OCI-LY7 (cell line): ENCODE results near the gene APOL1. TPM values are rescaled to one million over a fixed set of nuclear protein-coding genes. Genes with fewer than 3 reads are reported as not detected.

Experiments used
- BruUV-seq: library from RNA; stranded (reverse); fragments of 400-500 nt; replicated peaks from 2 replicates; lab custom pipeline; 2021; lab: Mats Ljungman, UMichigan
- CTCF ChIA-PET: fragments of 300-600 bp; sonication (Branson Sonifier 250); formaldehyde crosslinking; loops from one replicate; lab custom pipeline; 2022; ENCODE audit warnings: antibody characterized with exemption; ENCODE audit not compliant: unreplicated experiment; lab: Charles Lee
- POLR2A ChIA-PET: fragments of 300-600 bp; sonication (Branson Sonifier 250); formaldehyde crosslinking; loops from one replicate; lab custom pipeline; 2022; ENCODE audit warnings: antibody characterized with exemption; lab: Charles Lee
- DNase-seq: peaks from one replicate; pipeline ENCODE4 v3.0.0-alpha.2; 2015; ENCODE audit warnings: low spot score
- H2AFZ ChIP-seq: fragments of 200-600 bp; sonication (generic), shearing (Covaris generic); 2 replicates; pipeline ENCODE4 v1.6.1; 2014; ENCODE audit warnings: mild to moderate bottlenecking, antibody characterized with exemption, low read length, moderate library complexity
- H3K27ac ChIP-seq: fragments of 200-600 bp; sonication (generic); 2 replicates; pipeline ENCODE4 v1.5.1; 2014; ENCODE audit warnings: mixed run types, low read depth, mild to moderate bottlenecking, moderate library complexity, low read length, inconsistent platforms; ENCODE audit not compliant: poor library complexity, severe bottlenecking
- H3K36me3 ChIP-seq: fragments of 200-600 bp; sonication (generic); 2 replicates; pipeline ENCODE4 v1.6.1; 2014; ENCODE audit warnings: mild to moderate bottlenecking, antibody characterized with exemption, low read length, moderate library complexity, mixed read lengths; ENCODE audit not compliant: insufficient read depth
- H3K4me1 ChIP-seq: fragments of 200-600 bp; sonication (generic); 2 replicates; pipeline ENCODE4 v1.5.1; 2014; ENCODE audit warnings: mild to moderate bottlenecking, low read length; ENCODE audit not compliant: insufficient read depth, poor library complexity, severe bottlenecking
- H3K4me2 ChIP-seq: fragments of 200-600 bp; sonication (generic); 2 replicates; pipeline ENCODE4 v1.6.1; 2014; ENCODE audit warnings: mild to moderate bottlenecking, low read length
- H3K4me3 ChIP-seq: fragments of 200-600 bp; sonication (generic); 2 replicates; pipeline ENCODE4 v1.5.1; 2014; ENCODE audit warnings: mild to moderate bottlenecking, low read depth, low read length; ENCODE audit not compliant: poor library complexity, severe bottlenecking
- H3K79me2 ChIP-seq: fragments of 200-600 bp; sonication (generic); 2 replicates; pipeline ENCODE4 v1.6.1; 2016; ENCODE audit warnings: low read depth, mild to moderate bottlenecking, low read length, moderate library complexity, mixed read lengths; ENCODE audit not compliant: insufficient read depth
- H3K9me2 ChIP-seq: fragments of 200-600 bp; sonication (generic); 2 replicates; pipeline ENCODE4 v1.6.1; 2016; ENCODE audit warnings: mild to moderate bottlenecking, low read length, mixed read lengths; ENCODE audit not compliant: insufficient read depth
- H3K9me3 ChIP-seq: fragments of 200-600 bp; sonication (generic); 2 replicates; pipeline ENCODE4 v1.6.1; 2014; ENCODE audit warnings: mild to moderate bottlenecking, mixed run types, low read length, mixed read lengths
- H4K20me1 ChIP-seq: fragments of 200-600 bp; sonication (generic); 2 replicates; pipeline ENCODE4 v1.6.1; 2014; ENCODE audit warnings: mild to moderate bottlenecking, antibody characterized with exemption, low read length, moderate library complexity, mixed read lengths; ENCODE audit not compliant: insufficient read depth
- CTCF ChIP-seq: fragments of 200-600 bp; sonication (generic); conservative IDR thresholded peaks from 2 replicates; pipeline ENCODE4 v1.5.1; 2014; ENCODE audit warnings: mild to moderate bottlenecking, antibody characterized with exemption, low read length, moderate library complexity, mixed read lengths
- EZH2phosphoT487 ChIP-seq: fragments of 200-600 bp; sonication (generic); IDR thresholded peaks from 2 replicates; pipeline ENCODE4 v1.6.1; 2018; ENCODE audit warnings: low read depth, borderline replicate concordance, mild to moderate bottlenecking, mixed run types, antibody characterized with exemption, low read length, moderate library complexity, mixed read lengths
- intact Hi-C: fragments of 100-400 bp; cut with micrococcal nuclease; formaldehyde crosslinking; loops from one replicate; pipeline ENCODE4 v1.10.0; 2022; ENCODE audit not compliant: unreplicated experiment
- total RNA-seq, 2 experiments: library from RNA; depleted of rRNA in 1 of 2; stranded (reverse); fragments of >200 nt in 1 of 2; shearing (Covaris generic) in 1 of 2; gene quantifications; 2 replicates each; pipeline ENCODE4 v1.2.3, GENCODE V29; 2014 to 2022

Gene APOL1
- total RNA-seq, 2 experiments from 2014 or later: 0.42 to 0.47 TPM

GRCh38 chr22:36213586-36213985 is 39.3 kb upstream of the APOL1 start:
- no peak for TF ChIP-seq CTCF
- TF ChIP-seq EZH2phosphoT487: no peak
- BruUV-seq: no TSS peak
- H3K36me3 ChIP-seq: no peaks in the 10 kb centered on the region
- no peak for DNase-seq
- intact Hi-C loops: no loop called here
- H3K9me2 ChIP-seq: no peaks in the 10 kb centered on the region
- ChIA-PET POLR2A (no interaction called here), CTCF (no interaction called here)
- H3K79me2 ChIP-seq: no peaks in the 10 kb centered on the region
- H3K4me1 ChIP-seq: no peaks in the 10 kb centered on the region
- peaks cover 9% of the 10 kb centered on the region; the same call in 1 of the 2 replicates for H3K9me3 ChIP-seq
- no peak overlapping the region for H3K4me2 ChIP-seq
- H4K20me1 ChIP-seq: no peaks in the 10 kb centered on the region
- H3K27ac ChIP-seq: no peak overlapping the region
- H2AFZ ChIP-seq: no peak overlapping the region
- no peak overlapping the region for H3K4me3 ChIP-seq

- DNase-seq: no peak
- H3K9me2 ChIP-seq: no peaks in the 10 kb centered on the region
- no TSS peak for BruUV-seq
- H3K9me3 ChIP-seq: no peaks in the 10 kb centered on the region
- H3K79me2 ChIP-seq: no peaks in the 10 kb centered on the region
- ChIA-PET POLR2A (no interaction called here), CTCF (no interaction called here)
- H3K4me2 ChIP-seq: no peak overlapping the region
- TF ChIP-seq EZH2phosphoT487 (no peak), CTCF (no peak)
- H3K36me3 ChIP-seq: no peaks in the 10 kb centered on the region
- no peak overlapping the region for H3K27ac ChIP-seq
- intact Hi-C loops: no loop called here
- no peak overlapping the region for H3K4me3 ChIP-seq
- no peaks in the 10 kb centered on the region for H3K4me1 ChIP-seq
- H4K20me1 ChIP-seq: no peaks in the 10 kb centered on the region
- no peak overlapping the region for H2AFZ ChIP-seq
These were observed 37.0 kb upstream of the APOL1 start for GRCh38 chr22:36215981-36216380.

- Histone ChIP-seq H3K9me3 (no peaks in the 10 kb centered on the region), H3K9me2 (no peaks in the 10 kb centered on the region), H3K4me1 (no peaks in the 10 kb centered on the region), H3K4me2 (no peak overlapping the region), H3K27ac (no peak overlapping the region), H3K36me3 (no peaks in the 10 kb centered on the region), H2AFZ (no peak overlapping the region), H4K20me1 (no peaks in the 10 kb centered on the region), H3K4me3 (no peak overlapping the region), H3K79me2 (no peaks in the 10 kb centered on the region)
- POLR2A ChIA-PET: interaction anchor here (0.6 to 0.7 kb wide), 2 partner anchors 16 to 18 kb away, joined by 3 read pairs; no protein-coding TSS in a partner anchor
- no peak for DNase-seq
- intact Hi-C loops: no loop called here
- CTCF ChIA-PET: no interaction called here
- no TSS peak for BruUV-seq
- TF ChIP-seq EZH2phosphoT487: no peak
- no peak for TF ChIP-seq CTCF
These were observed 34.2 kb upstream of the APOL1 start for GRCh38 chr22:36218648-36219193.
